Measurements from ENCODE around the gene B3GNT8.

DNA sequence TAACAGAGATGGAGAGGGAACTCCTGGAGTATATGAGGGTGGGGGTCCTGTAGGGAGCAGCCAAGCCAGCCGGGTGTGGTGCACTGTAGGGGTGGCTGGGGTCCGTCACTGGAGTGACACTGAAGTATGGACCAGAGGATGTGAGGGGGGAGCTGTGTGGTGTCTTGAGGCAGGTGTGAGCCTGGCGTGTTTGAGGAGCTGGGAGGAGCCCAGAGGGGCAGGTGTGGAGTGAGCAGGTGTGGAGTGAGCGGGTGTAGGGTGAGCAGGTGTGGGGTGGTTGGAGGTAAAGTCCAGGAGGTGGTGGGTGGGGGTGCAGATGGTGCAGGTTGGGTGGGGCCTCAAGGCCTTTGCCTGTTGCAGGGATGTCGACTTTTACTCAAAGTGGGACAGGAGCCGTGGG, 5.9 kb downstream of the B3GNT8 start:
- TF ChIP-seq, protein P1, sequence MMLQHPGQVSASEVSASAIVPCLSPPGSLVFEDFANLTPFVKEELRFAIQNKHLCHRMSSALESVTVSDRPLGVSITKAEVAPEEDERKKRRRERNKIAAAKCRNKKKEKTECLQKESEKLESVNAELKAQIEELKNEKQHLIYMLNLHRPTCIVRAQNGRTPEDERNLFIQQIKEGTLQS (IDR thresholded peaks at IDR 0.05), result no peak
- TF ChIP-seq JUND (IDR thresholded peaks at IDR 0.05), result no peak
- no peak for TF ChIP-seq SP1 (IDR thresholded peaks at IDR 0.05)
- no peak for TF ChIP-seq TAF1 (conservative IDR thresholded peaks at IDR 0.05)
- no peak for TF ChIP-seq MAX (IDR thresholded peaks at IDR 0.05)
- TF ChIP-seq, protein P2, sequence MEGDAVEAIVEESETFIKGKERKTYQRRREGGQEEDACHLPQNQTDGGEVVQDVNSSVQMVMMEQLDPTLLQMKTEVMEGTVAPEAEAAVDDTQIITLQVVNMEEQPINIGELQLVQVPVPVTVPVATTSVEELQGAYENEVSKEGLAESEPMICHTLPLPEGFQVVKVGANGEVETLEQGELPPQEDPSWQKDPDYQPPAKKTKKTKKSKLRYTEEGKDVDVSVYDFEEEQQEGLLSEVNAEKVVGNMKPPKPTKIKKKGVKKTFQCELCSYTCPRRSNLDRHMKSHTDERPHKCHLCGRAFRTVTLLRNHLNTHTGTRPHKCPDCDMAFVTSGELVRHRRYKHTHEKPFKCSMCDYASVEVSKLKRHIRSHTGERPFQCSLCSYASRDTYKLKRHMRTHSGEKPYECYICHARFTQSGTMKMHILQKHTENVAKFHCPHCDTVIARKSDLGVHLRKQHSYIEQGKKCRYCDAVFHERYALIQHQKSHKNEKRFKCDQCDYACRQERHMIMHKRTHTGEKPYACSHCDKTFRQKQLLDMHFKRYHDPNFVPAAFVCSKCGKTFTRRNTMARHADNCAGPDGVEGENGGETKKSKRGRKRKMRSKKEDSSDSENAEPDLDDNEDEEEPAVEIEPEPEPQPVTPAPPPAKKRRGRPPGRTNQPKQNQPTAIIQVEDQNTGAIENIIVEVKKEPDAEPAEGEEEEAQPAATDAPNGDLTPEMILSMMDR (IDR thresholded peaks at IDR 0.05; ENCODE audit: low read depth, low read length, missing input control), result no peak
- no peak for TF ChIP-seq GABPA (IDR thresholded peaks at IDR 0.05 in 1 of 2, conservative IDR thresholded peaks at IDR 0.05 in 1 of 2)
- no peak for TF ChIP-seq YY1 (IDR thresholded peaks at IDR 0.05)
- no peak for TF ChIP-seq RAD21 (IDR thresholded peaks at IDR 0.05)
- TF ChIP-seq, protein P3, sequence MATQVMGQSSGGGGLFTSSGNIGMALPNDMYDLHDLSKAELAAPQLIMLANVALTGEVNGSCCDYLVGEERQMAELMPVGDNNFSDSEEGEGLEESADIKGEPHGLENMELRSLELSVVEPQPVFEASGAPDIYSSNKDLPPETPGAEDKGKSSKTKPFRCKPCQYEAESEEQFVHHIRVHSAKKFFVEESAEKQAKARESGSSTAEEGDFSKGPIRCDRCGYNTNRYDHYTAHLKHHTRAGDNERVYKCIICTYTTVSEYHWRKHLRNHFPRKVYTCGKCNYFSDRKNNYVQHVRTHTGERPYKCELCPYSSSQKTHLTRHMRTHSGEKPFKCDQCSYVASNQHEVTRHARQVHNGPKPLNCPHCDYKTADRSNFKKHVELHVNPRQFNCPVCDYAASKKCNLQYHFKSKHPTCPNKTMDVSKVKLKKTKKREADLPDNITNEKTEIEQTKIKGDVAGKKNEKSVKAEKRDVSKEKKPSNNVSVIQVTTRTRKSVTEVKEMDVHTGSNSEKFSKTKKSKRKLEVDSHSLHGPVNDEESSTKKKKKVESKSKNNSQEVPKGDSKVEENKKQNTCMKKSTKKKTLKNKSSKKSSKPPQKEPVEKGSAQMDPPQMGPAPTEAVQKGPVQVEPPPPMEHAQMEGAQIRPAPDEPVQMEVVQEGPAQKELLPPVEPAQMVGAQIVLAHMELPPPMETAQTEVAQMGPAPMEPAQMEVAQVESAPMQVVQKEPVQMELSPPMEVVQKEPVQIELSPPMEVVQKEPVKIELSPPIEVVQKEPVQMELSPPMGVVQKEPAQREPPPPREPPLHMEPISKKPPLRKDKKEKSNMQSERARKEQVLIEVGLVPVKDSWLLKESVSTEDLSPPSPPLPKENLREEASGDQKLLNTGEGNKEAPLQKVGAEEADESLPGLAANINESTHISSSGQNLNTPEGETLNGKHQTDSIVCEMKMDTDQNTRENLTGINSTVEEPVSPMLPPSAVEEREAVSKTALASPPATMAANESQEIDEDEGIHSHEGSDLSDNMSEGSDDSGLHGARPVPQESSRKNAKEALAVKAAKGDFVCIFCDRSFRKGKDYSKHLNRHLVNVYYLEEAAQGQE (IDR thresholded peaks at IDR 0.05), result no peak

All from liver (tissue), 3 donors.